B cell (primary cell): Measurements from ENCODE around the gene MAP3K7. TPM values are rescaled to one million over a fixed set of nuclear protein-coding genes. Genes with fewer than 3 reads are reported as not detected.

Experiments used
- ATAC-seq: fragments of 200-7000 bp; cut with Tn5 transposase; one replicate; pipeline ENCODE4 v1.10.0; 2021; ENCODE audit warnings: low read depth, mild to moderate bottlenecking, moderate number of reproducible peaks, moderate library complexity
- CTCF ChIA-PET: fragments of 350-600 bp; sonication (Branson Sonifier 250); formaldehyde crosslinking; loops from one replicate; lab custom pipeline; 2021; ENCODE audit warnings: antibody characterized with exemption, inconsistent platforms; lab: Charles Lee
- POLR2A ChIA-PET: fragments of 350-600 bp; sonication (Branson Sonifier 250); formaldehyde crosslinking; loops from one replicate; lab custom pipeline; 2021; ENCODE audit warnings: antibody characterized with exemption; lab: Charles Lee
- DNase-seq: peaks from one replicate; pipeline ENCODE4 v3.0.0; 2013
- H2AFZ ChIP-seq: 2 replicates; pipeline ENCODE4 v1.6.1; 2012; ENCODE audit warnings: mild to moderate bottlenecking, low read depth, low read length; ENCODE audit not compliant: insufficient read depth, poor library complexity, severe bottlenecking
- H3K27ac ChIP-seq, 2 donors: 1 replicate in 1 of 2; 2 replicates in 1 of 2; pipeline ENCODE4 v1.5.1; 2012 to 2013; ENCODE audit warnings: low read length in 2 of 2, mild to moderate bottlenecking in 2 of 2, moderate library complexity in 1 of 2
- H3K27me3 ChIP-seq, 4 experiments: fragments of 200-600 bp in 1 of 4; sonication (generic) in 1 of 4; replicated peaks in 1 of 4; 1 replicate in 2 of 4; 2 replicates in 2 of 4; pipeline versions ENCODE4 v1.6.1 to v1.7.0; 2013 to 2016; ENCODE audit warnings: low read length in 3 of 4, mild to moderate bottlenecking in 2 of 4, mixed read lengths in 1 of 4, moderate library complexity in 1 of 4; ENCODE audit not compliant: insufficient read depth in 4 of 4, control insufficient read depth in 3 of 4; ENCODE audit errors: control extremely low read depth in 1 of 4
- H3K36me3 ChIP-seq, 2 experiments: replicated peaks in 1 of 2; 1 replicate in 1 of 2; 2 replicates in 1 of 2; pipeline versions ENCODE4 v1.6.1 to v1.7.1; 2013; ENCODE audit warnings: low read length in 1 of 2; ENCODE audit not compliant: insufficient read depth in 2 of 2, control insufficient read depth in 1 of 2; ENCODE audit errors: control extremely low read depth in 1 of 2, extremely low read depth in 1 of 2
- H3K4me1 ChIP-seq, 2 donors: fragments of 200-600 bp in 1 of 2; sonication (generic) in 1 of 2; 1 replicate in 1 of 2; 2 replicates in 1 of 2; pipeline versions ENCODE4 v1.5.1 to v1.6.1; 2013 to 2017; ENCODE audit warnings: low read length in 2 of 2; ENCODE audit not compliant: control insufficient read depth in 2 of 2, insufficient read depth in 2 of 2
- H3K4me2 ChIP-seq: replicated peaks from 2 replicates; pipeline ENCODE3; 2012; ENCODE audit warnings: mild to moderate bottlenecking, low read depth, low read length; ENCODE audit not compliant: poor library complexity, severe bottlenecking
- H3K4me3 ChIP-seq, 5 experiments: fragments of 200-600 bp in 1 of 5; sonication (generic) in 1 of 5; 1 replicate in 3 of 5; 2 replicates in 2 of 5; pipeline versions ENCODE4 v1.5.1 to v1.7.0; 2011 to 2016; ENCODE audit warnings: low read length in 4 of 5, mild to moderate bottlenecking in 4 of 5, low read depth in 2 of 5, control low read depth in 1 of 5, moderate library complexity in 1 of 5; ENCODE audit not compliant: insufficient read depth in 1 of 5; ENCODE audit errors: control extremely low read depth in 1 of 5, extremely low read depth in 1 of 5
- H3K79me2 ChIP-seq: fragments of 200-600 bp; sonication (generic); one replicate; pipeline ENCODE4 v1.6.0; 2016; ENCODE audit warnings: low read length; ENCODE audit not compliant: control insufficient read depth, insufficient read depth
- H3K9ac ChIP-seq: fragments of 200-600 bp; sonication (generic); 2 replicates; pipeline ENCODE4 v1.6.1; 2017; ENCODE audit warnings: mild to moderate bottlenecking, low read length, moderate library complexity
- H3K9me3 ChIP-seq, 3 donors: one replicate each; pipeline versions ENCODE4 v1.6.1 to v1.7.1; 2013; ENCODE audit warnings: low read length in 2 of 3; ENCODE audit not compliant: control insufficient read depth in 2 of 3, insufficient read depth in 1 of 3; ENCODE audit errors: control extremely low read depth in 1 of 3
- H4K20me1 ChIP-seq: 2 replicates; pipeline ENCODE4 v1.6.0; 2012; ENCODE audit warnings: mild to moderate bottlenecking, low read length; ENCODE audit not compliant: insufficient read depth, control insufficient read depth, poor library complexity, severe bottlenecking
- H3K27ac Mint-ChIP-seq: one replicate; pipeline ENCODE4 v1.8.0; 2021; ENCODE audit warnings: mixed read lengths
- H3K27me3 Mint-ChIP-seq: one replicate; pipeline ENCODE4 v1.8.0; 2021; ENCODE audit warnings: mixed read lengths
- H3K4me1 Mint-ChIP-seq: one replicate; pipeline ENCODE4 v1.8.0; 2021; ENCODE audit warnings: mixed read lengths
- H3K4me3 Mint-ChIP-seq: one replicate; pipeline ENCODE4 v1.8.0; 2021; ENCODE audit warnings: mixed read lengths
- H3K9me3 Mint-ChIP-seq: one replicate; pipeline ENCODE4 v1.8.0; 2022; ENCODE audit warnings: mixed read lengths; ENCODE audit not compliant: insufficient read depth
- CTCF ChIP-seq: fragments of 200-600 bp; IDR thresholded peaks from one replicate; pipeline ENCODE4 v1.8.0; 2022; ENCODE audit warnings: antibody characterized with exemption, mild to moderate bottlenecking
- EZH2 ChIP-seq: IDR thresholded peaks from 2 replicates; pipeline ENCODE4 v1.6.1; 2012; ENCODE audit warnings: borderline replicate concordance, low read depth, mild to moderate bottlenecking, moderate library complexity, low read length; ENCODE audit not compliant: insufficient read depth, poor library complexity, severe bottlenecking
- WGBS: methylation state at CpG from one replicate; pipeline ENCODE4 v1.1.5; 2013; ENCODE audit warnings: missing lambda C conversion rate; ENCODE audit not compliant: insufficient coverage; 5-methylcytosine and 5-hydroxymethylcytosine counted together
- intact Hi-C: fragments of 100-400 bp; cut with micrococcal nuclease; formaldehyde crosslinking; loops from one replicate; pipeline ENCODE4 v1.10.0; 2022
- polyA plus RNA-seq: library from polyadenylated mRNA; depleted of rRNA; stranded (reverse); fragments of >200 nt; gene quantifications from 2 replicates; pipeline ENCODE4 v1.2.3, GENCODE V29; 2012
- total RNA-seq, 2 donors: library from RNA; stranded (reverse); fragments of 120-200 nt in 1 of 2; gene quantifications; 1 replicate in 1 of 2; 2 replicates in 1 of 2; pipeline versions ENCODE4 v1.2.3 to v1.2.4, GENCODE V29; 2013 to 2022

MAP3K7 gene
- total and polyA plus RNA-seq, 2 donors (not counting 1 experiment from before 2014, with no cell fraction given), result 15.0 to 32.8 TPM

GRCh38 chr6:90514496-90514895 is 72.4 kb downstream of the MAP3K7 start:
- H3K79me2 ChIP-seq, result no peaks in the 10 kb centered on the region
- no peak overlapping the region for H3K9ac ChIP-seq
- Mint-ChIP-seq H3K4me3 (no peak overlapping the region), H3K27me3 (no peaks in the 10 kb centered on the region), H3K9me3 (no peaks in the 10 kb centered on the region), H3K4me1 (no peaks in the 10 kb centered on the region), H3K27ac (no peak overlapping the region)
- no peak for ATAC-seq
- no peaks in the 10 kb centered on the region for H3K9me3 ChIP-seq
- no peak overlapping the region for H3K4me3 ChIP-seq
- peaks cover 0 to 18% of the 10 kb centered on the region in 2 experiments for H3K36me3 ChIP-seq
- no peaks in the 10 kb centered on the region for H4K20me1 ChIP-seq
- intact Hi-C loops, result no loop called here
- WGBS, result 70% methylated on average over 2 of the region's 3 CpGs
- no peak overlapping the region for H3K4me2 ChIP-seq
- no peak for TF ChIP-seq CTCF
- no peak for TF ChIP-seq EZH2
- no peak overlapping the region for H3K27ac ChIP-seq
- DNase-seq, result no peak
- no peaks in the 10 kb centered on the region for H3K27me3 ChIP-seq
- no peaks in the 10 kb centered on the region for H3K4me1 ChIP-seq
- POLR2A ChIA-PET, result no interaction called here
- CTCF ChIA-PET, result no interaction called here
- H2AFZ ChIP-seq, result no peak overlapping the region

GRCh38 chr6:90508753-90509152 is 78.1 kb downstream of the MAP3K7 start:
- H3K27me3 Mint-ChIP-seq, result no peaks in the 10 kb centered on the region
- Histone ChIP-seq H3K79me2 (no peaks in the 10 kb centered on the region), H3K36me3 (peaks cover 0 to 4% of the 10 kb centered on the region in 2 experiments), H3K4me1 (no peaks in the 10 kb centered on the region), H3K9ac (no peak overlapping the region), H2AFZ (no peak overlapping the region), H3K27ac (no peak overlapping the region), H3K4me3 (no peak overlapping the region), H4K20me1 (no peaks in the 10 kb centered on the region), H3K27me3 (no peaks in the 10 kb centered on the region), H3K9me3 (peaks cover 0 to 10% (median 6%) of the 10 kb centered on the region in 3 donors), H3K4me2 (no peak overlapping the region)
- no peak for DNase-seq
- no peak overlapping the region for H3K4me3 Mint-ChIP-seq
- H3K4me1 Mint-ChIP-seq, result no peaks in the 10 kb centered on the region
- no peak overlapping the region for H3K27ac Mint-ChIP-seq
- H3K9me3 Mint-ChIP-seq, result peaks cover 3% of the 10 kb centered on the region
- 100% methylated on average over 3 of the region's 5 CpGs for WGBS
- no peak for ATAC-seq
- ChIA-PET POLR2A (no interaction called here), CTCF (interaction anchor here (0.7 to 0.9 kb wide), 2 partner anchors 17 to 67 kb away, joined by 3 read pairs; no protein-coding TSS in a partner anchor)
- no peak for TF ChIP-seq CTCF
- no peak for TF ChIP-seq EZH2
- intact Hi-C loops, result no loop called here
